ENCODE measurements around the gene CDH16. TPM values are rescaled to one million over a fixed set of nuclear protein-coding genes. Genes with fewer than 3 reads are reported as not detected.

CDH16 gene
- total and polyA plus RNA-seq, 12 donors: 0.15 to 0.59 (median 0.47) TPM; not detected in 7

DNA sequence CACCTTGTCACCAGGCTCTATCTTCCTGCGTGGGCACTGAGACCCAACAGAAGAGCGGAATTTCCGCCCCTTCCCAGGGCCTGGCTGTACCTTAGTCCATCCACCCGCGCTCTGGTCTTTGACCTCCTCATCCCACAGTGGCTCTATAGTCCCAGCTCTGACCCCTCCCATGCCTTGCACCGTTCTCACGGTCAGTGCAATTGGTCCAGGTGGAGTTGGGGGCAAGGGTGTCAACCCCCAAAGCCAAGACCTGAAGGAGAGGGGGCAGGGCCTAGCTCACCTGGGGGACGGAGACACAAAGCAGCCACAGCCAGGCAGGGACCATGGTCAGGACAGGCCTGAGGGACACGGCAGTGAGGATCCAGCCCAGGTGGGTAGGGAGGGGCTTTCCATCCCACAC is 944 bp downstream of the CDH16 start:
- DNase-seq: no peak
- Histone ChIP-seq H3K27ac (no peak overlapping the region), H3K4me3 (no peak overlapping the region), H3K36me3 (peaks cover 0 to 9% (median 0%) of the 10 kb centered on the region in 9 donors), H3K27me3 (peaks cover 0 to 25% (median 2%) of the 10 kb centered on the region in 7 donors), H3K4me1 (peaks cover 0 to 40% (median 24%) of the 10 kb centered on the region in 9 donors), H3K9me3 (no peaks in the 10 kb centered on the region)
- WGBS, 2 donors: 90% methylated on average over 9 of the region's 9 CpGs
- TF ChIP-seq, protein P1, sequence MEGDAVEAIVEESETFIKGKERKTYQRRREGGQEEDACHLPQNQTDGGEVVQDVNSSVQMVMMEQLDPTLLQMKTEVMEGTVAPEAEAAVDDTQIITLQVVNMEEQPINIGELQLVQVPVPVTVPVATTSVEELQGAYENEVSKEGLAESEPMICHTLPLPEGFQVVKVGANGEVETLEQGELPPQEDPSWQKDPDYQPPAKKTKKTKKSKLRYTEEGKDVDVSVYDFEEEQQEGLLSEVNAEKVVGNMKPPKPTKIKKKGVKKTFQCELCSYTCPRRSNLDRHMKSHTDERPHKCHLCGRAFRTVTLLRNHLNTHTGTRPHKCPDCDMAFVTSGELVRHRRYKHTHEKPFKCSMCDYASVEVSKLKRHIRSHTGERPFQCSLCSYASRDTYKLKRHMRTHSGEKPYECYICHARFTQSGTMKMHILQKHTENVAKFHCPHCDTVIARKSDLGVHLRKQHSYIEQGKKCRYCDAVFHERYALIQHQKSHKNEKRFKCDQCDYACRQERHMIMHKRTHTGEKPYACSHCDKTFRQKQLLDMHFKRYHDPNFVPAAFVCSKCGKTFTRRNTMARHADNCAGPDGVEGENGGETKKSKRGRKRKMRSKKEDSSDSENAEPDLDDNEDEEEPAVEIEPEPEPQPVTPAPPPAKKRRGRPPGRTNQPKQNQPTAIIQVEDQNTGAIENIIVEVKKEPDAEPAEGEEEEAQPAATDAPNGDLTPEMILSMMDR (IDR thresholded peaks at IDR 0.05): no peak
- intact Hi-C loops (cut with DNase I): no loop called here
- no peak for ATAC-seq

DNA sequence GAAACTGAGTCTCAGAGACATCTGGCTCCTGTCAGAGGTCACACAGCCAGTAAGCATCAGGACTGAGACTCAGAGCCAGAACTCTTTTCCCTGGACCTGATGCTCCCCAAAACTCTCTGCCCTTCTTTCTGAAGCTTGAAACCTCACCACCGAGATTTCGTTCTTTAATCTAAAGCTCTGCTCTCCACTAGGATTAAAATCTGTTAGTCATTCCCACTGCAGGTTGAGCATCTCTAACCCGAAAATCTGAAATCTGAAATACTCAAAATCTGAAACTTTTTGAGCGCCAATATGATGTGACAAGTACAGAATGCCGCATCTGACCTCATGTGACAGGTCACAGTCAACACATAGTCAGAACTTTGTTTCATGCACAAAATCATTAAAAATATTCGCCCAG is 2.2 kb downstream of the CDH16 start:
- intact Hi-C loops (cut with DNase I): no loop called here
- 85 to 86% methylated on average over 6 of the region's 6 CpGs for WGBS, 2 donors
- TF ChIP-seq, protein P1 (IDR thresholded peaks at IDR 0.05): no peak
- no peak overlapping the region for H3K27ac ChIP-seq
- H3K27me3 ChIP-seq: peaks cover 0 to 14% (median 2%) of the 10 kb centered on the region in 7 donors
- H3K36me3 ChIP-seq: peaks cover 0 to 4% (median 0%) of the 10 kb centered on the region in 9 donors
- no peak overlapping the region for H3K4me3 ChIP-seq
- no peak for DNase-seq
- H3K9me3 ChIP-seq: no peaks in the 10 kb centered on the region
- no peak for ATAC-seq
- peaks cover 0 to 28% (median 15%) of the 10 kb centered on the region in 9 donors for H3K4me1 ChIP-seq

DNA sequence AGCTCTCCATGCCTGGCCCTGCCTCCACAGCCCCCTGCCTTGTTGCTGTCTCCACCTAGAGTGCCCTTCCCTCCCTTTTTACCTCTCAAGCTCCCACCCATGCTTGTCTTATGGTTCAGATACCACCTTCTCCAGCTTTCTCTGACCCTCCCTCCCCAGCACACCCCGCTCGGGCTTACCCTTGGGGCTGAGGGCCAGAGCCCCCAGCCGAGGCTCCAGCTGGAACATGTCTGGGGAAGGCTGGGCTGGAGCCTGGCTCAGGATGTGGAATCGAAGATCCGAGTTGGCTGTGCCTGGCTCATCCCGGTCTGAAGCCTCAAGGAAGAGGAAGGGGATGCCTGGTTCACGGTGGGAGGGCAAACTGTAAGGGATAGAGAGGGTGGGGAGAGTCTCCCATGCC is 3.6 kb downstream of the CDH16 start:
- no peak for DNase-seq

DNA sequence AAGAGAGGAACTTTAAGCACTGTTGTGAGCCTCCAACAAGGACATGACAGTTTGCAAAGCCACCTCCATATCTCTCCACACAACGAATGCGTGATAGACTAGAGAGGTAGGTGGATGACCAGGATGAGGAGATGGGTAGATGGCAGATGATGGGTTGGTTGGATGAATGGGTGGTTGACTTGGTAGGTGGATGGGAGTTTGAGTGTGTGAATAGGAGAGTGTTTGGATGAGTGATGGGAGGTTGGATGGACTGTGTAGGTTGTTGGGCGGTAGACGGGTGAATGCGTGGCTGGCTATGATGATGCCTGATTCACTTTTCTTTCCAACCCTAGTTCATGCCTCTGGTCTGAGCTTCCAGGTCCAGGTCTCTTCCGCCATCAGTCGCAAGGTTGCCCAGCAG is 4.1 kb downstream of the CDH16 start:
- Histone ChIP-seq H3K4me3 (no peak overlapping the region), H3K27ac (no peak overlapping the region), H3K36me3 (no peaks in the 10 kb centered on the region), H3K27me3 (peaks cover 0 to 2% (median 0%) of the 10 kb centered on the region in 7 donors), H3K4me1 (peaks cover 0 to 16% (median 3%) of the 10 kb centered on the region in 9 donors), H3K9me3 (no peaks in the 10 kb centered on the region)
- WGBS, 2 donors: 96% methylated on average over 7 of the region's 7 CpGs
- DNase-seq (no peak), ATAC-seq (no peak)
- intact Hi-C loops (cut with DNase I): no loop called here
- TF ChIP-seq, protein P1 (IDR thresholded peaks at IDR 0.05): no peak

More for the DNA sequence above, 3.6 kb downstream of the CDH16 start:
- Histone ChIP-seq H3K36me3 (no peaks in the 10 kb centered on the region), H3K4me3 (no peak overlapping the region), H3K27me3 (peaks cover 0 to 7% (median 2%) of the 10 kb centered on the region in 7 donors), H3K4me1 (peaks cover 0 to 20% (median 8%) of the 10 kb centered on the region in 9 donors), H3K27ac (no peak overlapping the region), H3K9me3 (no peaks in the 10 kb centered on the region)
- 60 to 76% methylated on average over 7 of the region's 7 CpGs for WGBS, 2 donors
- intact Hi-C loops (cut with DNase I): no loop called here
- TF ChIP-seq, protein P1 (IDR thresholded peaks at IDR 0.05): no peak
- no peak for ATAC-seq
